Right cardiac atrium (tissue), 5 donors: ENCODE results near the gene SAE1. TPM values are rescaled to one million over a fixed set of nuclear protein-coding genes. Genes with fewer than 3 reads are reported as not detected.

ENCODE experiments used
- ATAC-seq, 2 donors: fragments of 200-7000 bp; cut with Tn5 transposase; one replicate each; pipeline versions ENCODE4 v1.8.0 to v1.9.1; 2020; ENCODE audit warnings: moderate library complexity in 2 of 2, mild to moderate bottlenecking in 1 of 2
- DNase-seq, 3 donors: peaks; one replicate each; pipeline ENCODE4 v3.0.0-alpha.2; 2020
- H3K27ac ChIP-seq: one replicate; pipeline ENCODE4 v1.5.1; 2013; ENCODE audit warnings: mild to moderate bottlenecking, low read length, control low read depth, moderate library complexity
- H3K27me3 ChIP-seq: one replicate; pipeline ENCODE4 v1.6.1; 2013; ENCODE audit not compliant: control insufficient read depth, insufficient read depth
- H3K4me1 ChIP-seq: one replicate; pipeline ENCODE4 v1.6.1; 2013; ENCODE audit warnings: low read length; ENCODE audit not compliant: control insufficient read depth, insufficient read depth
- H3K4me3 ChIP-seq: one replicate; pipeline ENCODE4 v1.5.1; 2013; ENCODE audit warnings: low read length, control low read depth
- H3K9me3 ChIP-seq: one replicate; pipeline ENCODE4 v1.6.1; 2013; ENCODE audit warnings: low read length; ENCODE audit not compliant: control insufficient read depth
- WGBS: extraction: QIAGEN DNeasy Blood & Tissue Kit; methylation state at CpG from one replicate; pipeline ENCODE4 v1.1.7; 2013; 5-methylcytosine and 5-hydroxymethylcytosine counted together
- intact Hi-C, 4 donors: fragments of 100-400 bp; cut with DNase I; formaldehyde crosslinking; loops; one replicate each; pipeline versions ENCODE4 v1.11.0 to v1.14.0; 2022 to 2023
- polyA plus RNA-seq: library from polyadenylated mRNA; stranded (reverse); fragments of 200-250 nt; gene quantifications from one replicate; pipeline ENCODE4 v1.2.3, GENCODE V29; 2013
- total RNA-seq, 4 donors: library from RNA; stranded (reverse); fragmentation: NEBNext Ultra II Directional; extraction: Animal tissue kit (Norgen Biotek cat#: 25700); gene quantifications; one replicate each; pipeline ENCODE4 v1.2.1, GENCODE V29; 2021
- donor health status: healthy with polysubstance abuse.
- donor health status: DM: no; HTN: yes; CAD: no.
- donor health status: DM: no; HTN: no; CAD: no.
- donor health status: DM: no; HTN: yes; CAD: no; lungs with severe emphysema.
- donor health status: DM: yes; HTN: yes; CAD: no.

The SAE1 gene
- total and polyA plus RNA-seq, 5 donors, result 34.0 to 57.0 (median 53.3) TPM

GRCh38 chr19:47221890-47222289 lies 91.3 kb downstream of the SAE1 start:
- ATAC-seq (no peak), DNase-seq (no peak)
- Histone ChIP-seq H3K4me1 (peaks cover 3% of the 10 kb centered on the region), H3K4me3 (no peak overlapping the region), H3K27me3 (no peaks in the 10 kb centered on the region), H3K9me3 (no peaks in the 10 kb centered on the region), H3K27ac (no peak overlapping the region)
- 90% methylated on average over 11 of the region's 11 CpGs for WGBS
- intact Hi-C loops, result no loop called here

- peaks cover 4% of the 10 kb centered on the region for H3K4me1 ChIP-seq
- no peaks in the 10 kb centered on the region for H3K9me3 ChIP-seq
- ATAC-seq, result peak; percentile 82 to 85
- peak overlapping the region; percentile 71 for H3K4me3 ChIP-seq
- peak overlapping the region; percentile 95 for H3K27ac ChIP-seq
- intact Hi-C loops, result no loop called here
- peak; percentile 89 to 96 (median 96) for DNase-seq
- 3% methylated on average over 59 of the region's 59 CpGs for WGBS
- H3K27me3 ChIP-seq, result no peaks in the 10 kb centered on the region
Measured at GRCh38 chr19:47225746-47226425, 95.3 kb downstream of the SAE1 start.

DNA sequence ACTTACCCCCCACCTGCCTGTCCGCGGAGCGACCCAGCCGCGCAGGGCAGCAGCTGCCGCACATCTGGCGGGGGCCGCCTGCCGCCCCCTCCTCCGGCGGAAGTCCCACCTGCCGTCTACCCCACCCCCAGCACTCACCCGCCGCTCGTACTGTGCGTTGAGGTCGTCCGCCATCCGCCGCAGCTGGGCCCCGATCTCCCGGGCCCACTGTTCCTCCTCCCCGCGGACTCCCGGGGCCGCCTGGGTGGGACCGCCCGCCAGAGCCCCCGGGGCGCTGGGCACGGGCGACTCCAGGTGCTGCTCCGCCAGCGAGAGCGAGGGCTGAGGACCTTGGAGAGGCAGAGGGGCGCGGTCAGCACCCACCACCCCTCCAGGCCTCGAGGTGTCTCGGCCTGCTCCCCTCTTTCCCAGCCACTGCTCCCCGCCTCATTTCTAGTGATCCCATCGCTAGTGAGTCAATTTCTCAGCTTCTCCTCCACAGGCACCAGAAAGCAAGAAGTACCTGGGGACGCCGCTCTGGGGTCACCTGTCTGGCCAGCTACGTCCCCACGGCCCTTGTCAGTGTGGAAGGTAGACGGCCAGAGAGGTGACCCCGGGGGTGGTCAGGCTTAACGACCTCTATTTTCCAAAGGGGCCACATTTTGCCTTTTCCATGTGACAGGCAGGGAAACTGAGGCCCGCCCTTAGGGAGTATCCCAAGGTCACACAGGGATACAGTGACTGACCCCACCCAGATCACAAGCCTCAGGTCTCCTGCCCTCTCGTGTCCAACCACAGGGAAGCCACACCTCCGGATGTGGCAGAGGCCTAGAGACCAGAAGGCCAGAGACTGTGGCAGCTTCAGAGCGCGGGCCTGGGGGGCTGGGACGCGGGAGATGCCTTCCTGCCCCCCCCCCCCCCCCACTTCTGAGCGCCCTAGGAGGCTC lies 96.1 kb downstream of the SAE1 start:
- no peaks in the 10 kb centered on the region for H3K27me3 ChIP-seq
- H3K27ac ChIP-seq, result peak overlapping the region; percentile 95
- no peaks in the 10 kb centered on the region for H3K9me3 ChIP-seq
- WGBS, result 5% methylated on average over 56 of the region's 56 CpGs
- H3K4me1 ChIP-seq, result peaks cover 8% of the 10 kb centered on the region
- ATAC-seq (peak; percentile 73 to 80), DNase-seq (peak; percentile 90 to 94 (median 93))
- H3K4me3 ChIP-seq, result peak overlapping the region; percentile 71
- intact Hi-C loops, result no loop called here

DNA sequence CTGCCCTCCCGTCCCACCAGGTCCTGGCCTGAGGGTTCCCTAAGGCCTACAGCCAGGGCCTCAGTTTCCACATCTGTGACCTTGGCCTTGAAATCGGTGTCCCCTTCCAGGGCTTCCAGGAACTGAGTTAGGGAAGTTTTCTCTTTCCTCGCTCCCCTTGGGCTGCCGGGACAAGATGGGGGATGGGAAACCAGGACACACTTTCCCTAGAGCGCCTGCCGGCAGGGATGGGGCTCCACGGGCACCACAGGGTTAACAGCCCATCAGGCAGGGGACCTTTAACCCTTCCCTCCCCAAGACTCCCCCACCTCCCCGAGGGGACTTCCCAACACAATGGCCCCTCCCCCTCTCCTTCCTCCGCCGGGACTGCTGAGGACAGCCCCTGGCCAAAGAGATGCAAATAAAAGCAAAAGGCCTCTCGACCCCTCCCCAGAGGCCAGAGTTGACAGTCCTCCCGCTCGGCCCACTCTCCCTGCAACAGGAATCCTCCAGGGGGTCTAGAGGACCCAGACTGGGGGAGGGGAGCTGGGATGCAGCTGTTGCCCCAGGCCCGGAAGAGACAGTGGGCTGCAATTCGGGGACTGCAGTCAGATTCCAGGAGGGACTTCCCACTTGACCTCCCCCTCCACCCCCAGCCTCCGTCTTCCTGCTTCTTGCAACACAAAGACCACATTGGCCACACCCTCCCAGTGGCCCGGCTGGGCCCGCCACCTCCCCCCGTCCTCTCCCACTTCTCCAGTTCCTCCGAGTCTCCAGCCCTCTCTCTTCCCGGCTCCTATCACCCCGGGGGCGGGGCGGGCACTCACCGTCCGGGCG lies 96.9 kb downstream of the SAE1 start:
- Histone ChIP-seq H3K27ac (peak overlapping the region; percentile 95), H3K4me3 (peak overlapping the region; percentile 55), H3K27me3 (no peaks in the 10 kb centered on the region), H3K4me1 (peaks cover 8% of the 10 kb centered on the region), H3K9me3 (no peaks in the 10 kb centered on the region)
- intact Hi-C loops, result no loop called here
- WGBS, result 1% methylated on average over 27 of the region's 27 CpGs
- peak; percentile 93 to 96 (median 95) for DNase-seq
- peak; percentile 71 to 74 for ATAC-seq

GRCh38 chr19:47228168-47228936 lies 97.7 kb downstream of the SAE1 start:
- Histone ChIP-seq H3K4me3 (peak overlapping the region; percentile 55), H3K27me3 (no peaks in the 10 kb centered on the region), H3K27ac (peak overlapping the region; percentile 95), H3K9me3 (no peaks in the 10 kb centered on the region), H3K4me1 (peaks cover 8% of the 10 kb centered on the region)
- peak in 2 of 3 donors; percentile 64 to 80 for DNase-seq
- intact Hi-C loops, result no loop called here
- 3% methylated on average over 49 of the region's 50 CpGs for WGBS
- ATAC-seq, result peak in 1 of 2 donors; percentile 0

GRCh38 chr19:47228937-47229675 lies 98.5 kb downstream of the SAE1 start:
- H3K4me1 ChIP-seq, result peaks cover 8% of the 10 kb centered on the region
- 15% methylated on average over 10 of the region's 10 CpGs for WGBS
- no peak for ATAC-seq

DNA sequence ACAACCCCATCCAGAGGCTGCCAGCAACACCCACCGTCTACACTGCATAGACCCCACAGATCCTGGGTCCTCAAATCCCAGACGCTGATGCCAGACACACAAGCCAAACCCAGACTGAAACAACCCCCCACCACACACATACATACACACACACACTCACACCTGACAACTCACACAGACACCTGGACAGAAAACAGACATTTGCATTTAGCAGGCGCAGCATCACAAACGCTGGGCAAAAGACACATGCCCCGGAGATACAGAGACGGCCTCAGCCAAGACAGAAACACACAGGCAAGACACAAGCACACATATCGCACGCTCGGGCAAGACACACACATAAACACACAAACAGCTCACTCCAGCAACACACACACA lies 99.0 kb downstream of the SAE1 start:
- intact Hi-C loops, result no loop called here
- no peak for DNase-seq
- peak overlapping the region; percentile 32 for H3K27ac ChIP-seq
- ATAC-seq, result no peak
- peaks cover 8% of the 10 kb centered on the region for H3K4me1 ChIP-seq
- H3K4me3 ChIP-seq, result peak overlapping the region; percentile 89
- WGBS, result 7% methylated on average over 9 of the region's 9 CpGs
- H3K9me3 ChIP-seq, result no peaks in the 10 kb centered on the region
- no peaks in the 10 kb centered on the region for H3K27me3 ChIP-seq

More at GRCh38 chr19:47228937-47229675, 98.5 kb downstream of the SAE1 start:
- H3K27ac ChIP-seq, result peak overlapping the region; percentile 95
- H3K9me3 ChIP-seq, result no peaks in the 10 kb centered on the region
- H3K4me3 ChIP-seq, result no peak overlapping the region
- intact Hi-C loops, result no loop called here
- no peaks in the 10 kb centered on the region for H3K27me3 ChIP-seq
- DNase-seq, result no peak

DNA sequence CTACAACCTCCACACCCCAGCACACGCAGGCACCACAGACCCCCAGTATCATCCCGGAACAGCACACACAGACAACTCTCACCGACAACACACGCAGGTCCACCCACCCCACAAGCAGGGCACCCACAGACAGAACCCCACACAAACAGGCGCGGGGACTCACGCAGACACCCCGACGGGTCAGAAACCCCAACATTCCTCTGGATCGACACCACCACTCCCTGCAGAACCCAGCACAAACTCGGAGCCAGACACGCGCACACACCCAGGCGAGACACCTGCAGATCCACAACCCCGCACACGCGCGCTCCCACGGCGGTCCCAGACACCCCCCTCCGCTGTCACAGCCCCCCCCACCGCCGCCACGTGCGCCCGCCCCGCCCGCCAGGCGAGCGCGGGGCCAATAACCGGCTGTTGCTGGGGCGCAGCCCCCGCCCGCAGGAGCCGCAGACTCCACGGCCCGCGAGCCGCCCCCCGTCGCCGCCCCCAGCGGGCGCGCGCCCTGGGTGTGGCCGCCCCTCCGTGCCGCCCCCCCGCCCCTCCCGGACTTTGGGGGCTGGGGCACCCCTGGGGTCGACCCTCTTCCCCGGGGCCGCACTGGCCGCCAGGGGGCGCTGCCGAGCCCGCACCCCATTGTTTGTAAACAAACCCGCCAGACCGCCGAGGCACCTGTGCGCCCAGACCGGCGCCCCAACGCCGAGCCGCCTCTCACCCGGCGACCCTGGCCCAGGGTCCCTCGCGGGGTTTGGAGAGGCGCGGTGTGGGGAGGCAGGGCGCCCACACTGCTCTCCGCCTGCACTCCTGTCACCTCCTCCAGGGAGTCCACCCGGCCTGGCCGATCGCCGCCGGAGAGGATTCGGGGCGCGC lies 99.7 kb downstream of the SAE1 start:
- Histone ChIP-seq H3K4me1 (peaks cover 8% of the 10 kb centered on the region), H3K9me3 (no peaks in the 10 kb centered on the region), H3K27ac (peak overlapping the region; percentile 32), H3K27me3 (no peaks in the 10 kb centered on the region), H3K4me3 (peak overlapping the region; percentile 89)
- peak; percentile 68 to 90 (median 88) for DNase-seq
- no peak for ATAC-seq
- 1% methylated on average over 83 of the region's 84 CpGs for WGBS
- intact Hi-C loops, result no loop called here

DNA sequence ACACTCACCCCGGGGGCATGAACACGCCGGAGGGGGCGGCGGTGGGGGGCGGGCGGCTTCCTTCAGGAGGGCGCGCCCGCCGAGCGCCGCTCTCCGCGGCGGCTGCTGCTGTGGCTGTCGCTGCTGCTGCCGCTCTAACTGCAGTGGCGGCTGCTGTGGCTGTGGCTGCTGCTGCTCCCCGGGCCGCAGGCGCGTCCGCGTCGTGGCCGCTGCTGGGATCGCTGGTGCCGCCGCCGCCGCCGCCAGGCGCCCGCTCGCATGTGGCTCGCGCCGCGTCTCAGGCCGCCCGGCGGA lies 100.2 kb downstream of the SAE1 start, which contains the start of gene BBC3:
BBC3 (minus strand) TSS at position 279 of the 294 bp plus-strand sequence. CDS start 2,768 bp downstream, outside the sequence.
- H3K9me3 ChIP-seq, result no peaks in the 10 kb centered on the region
- peak within 1 kb of the TSS; percentile 89 for H3K4me3 ChIP-seq
- peaks cover 6% of the 10 kb centered on the region for H3K4me1 ChIP-seq
- H3K27ac ChIP-seq, result peak within 1 kb of the TSS; percentile 68
- no peaks in the 10 kb centered on the region for H3K27me3 ChIP-seq
- DNase-seq (no peak), ATAC-seq (no peak)
- WGBS, result 0% methylated on average over 43 of the region's 43 CpGs
- intact Hi-C loops, result no loop called here
